ENCODE data around the gene TACR2.

Gene TACR2

DNA sequence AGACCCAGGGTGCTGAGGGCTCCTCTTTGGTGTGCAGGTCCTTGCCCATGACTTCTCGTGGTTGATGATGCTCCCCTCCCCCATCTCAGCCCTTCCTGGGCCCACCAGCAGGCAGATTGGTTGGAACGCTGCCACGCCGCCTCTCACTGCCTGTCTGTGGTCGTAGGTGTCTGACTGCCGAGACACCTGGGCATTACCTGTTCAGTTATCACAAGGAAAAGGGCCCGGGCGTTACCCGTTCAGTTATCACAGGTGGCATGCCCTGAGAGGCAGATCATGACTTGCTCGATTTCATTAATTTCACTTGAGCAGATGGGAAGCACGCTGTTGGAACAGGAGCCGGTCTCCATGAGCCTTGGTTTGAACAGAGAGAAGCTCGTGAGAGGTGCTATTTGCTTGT lies 42.5 kb downstream of the TACR2 start:
- H3K27ac ChIP-seq: no peak overlapping the region
- no peaks in the 10 kb centered on the region for H3K9me3 ChIP-seq (replicated peaks in 1 of 11)
- H3K36me3 ChIP-seq: peaks cover 95 to 99% (median 98%) of the 10 kb centered on the region in 11 experiments
- peaks cover 0 to 92% (median 23%) of the 10 kb centered on the region in 11 experiments; a peak in 12 of 22 replicates for H4K20me1 ChIP-seq
- H3K9ac ChIP-seq: no peak overlapping the region
- H3K27me3 ChIP-seq: no peaks in the 10 kb centered on the region
- TF ChIP-seq Cebpa-rat (IDR thresholded peaks at IDR 0.05): no peak
- no peak overlapping the region for H3K4me2 ChIP-seq
- no peak overlapping the region for H3K4me3 ChIP-seq
- no peaks in the 10 kb centered on the region for H3K4me1 ChIP-seq

DNA sequence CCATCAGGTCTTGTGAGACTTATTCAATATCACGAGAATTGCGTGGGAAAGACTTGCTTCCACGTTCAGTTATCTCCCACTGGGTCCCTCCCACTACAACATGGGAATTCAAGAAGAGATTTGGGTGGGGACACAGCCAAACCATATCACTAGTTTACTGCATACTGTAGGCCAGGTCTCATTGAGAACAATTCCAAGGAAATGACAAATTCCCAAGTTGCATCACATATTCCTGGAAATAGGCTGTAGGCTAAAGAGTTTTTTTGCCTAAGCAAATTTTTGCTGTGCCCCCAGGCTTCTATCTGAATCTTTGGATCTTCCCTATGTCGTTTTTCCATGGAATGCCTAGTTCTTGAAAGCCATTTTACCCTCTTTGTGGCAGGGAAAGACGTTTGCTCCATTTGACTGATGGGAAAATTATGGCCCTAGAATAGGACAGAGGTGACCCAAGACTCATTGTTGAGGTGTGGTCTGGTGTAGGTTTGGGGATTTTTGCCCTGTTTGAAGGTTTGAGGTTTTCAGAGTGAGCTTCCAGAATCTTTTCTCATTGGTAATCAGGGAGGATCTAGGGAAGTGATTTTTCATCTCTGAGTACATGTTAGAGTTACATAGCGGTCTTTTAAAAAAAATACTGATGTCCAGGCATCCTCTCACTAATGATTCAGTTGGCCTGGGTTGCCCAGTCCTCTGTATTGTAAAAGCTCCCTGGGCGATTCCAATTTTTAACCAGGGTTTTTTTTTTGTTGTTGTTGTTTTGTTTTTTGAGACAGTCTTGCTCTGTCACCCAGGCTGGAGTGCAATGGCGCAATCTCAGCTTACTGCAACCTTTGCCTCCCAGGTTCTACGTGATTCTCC lies 44.4 kb downstream of the TACR2 start:
- no peak overlapping the region for H3K4me3 ChIP-seq
- peaks cover 0 to 98% (median 23%) of the 10 kb centered on the region in 11 experiments; a peak in 12 of 22 replicates for H4K20me1 ChIP-seq
- no peaks in the 10 kb centered on the region for H3K9me3 ChIP-seq (replicated peaks in 1 of 11)
- H3K27me3 ChIP-seq: no peaks in the 10 kb centered on the region
- no peak overlapping the region for H3K9ac ChIP-seq
- H3K36me3 ChIP-seq: peaks cover 95 to 99% (median 98%) of the 10 kb centered on the region in 11 experiments
- no peak overlapping the region for H3K27ac ChIP-seq
- TF ChIP-seq Cebpa-rat (IDR thresholded peaks at IDR 0.05): no peak
- no peak overlapping the region for H3K4me2 ChIP-seq
- H3K4me1 ChIP-seq: no peaks in the 10 kb centered on the region

- TF ChIP-seq Cebpa-rat (IDR thresholded peaks at IDR 0.05): no peak
- Histone ChIP-seq H3K36me3 (peaks cover 90 to 99% (median 98%) of the 10 kb centered on the region in 11 experiments), H3K9ac (no peak overlapping the region), H3K4me1 (peaks cover 0 to 9% (median 0%) of the 10 kb centered on the region in 10 experiments; a peak in 4 of 20 replicates), H4K20me1 (peaks cover 0 to 98% (median 29%) of the 10 kb centered on the region in 11 experiments; a peak in 17 of 22 replicates), H3K9me3 (replicated peaks in 1 of 11) (no peaks in the 10 kb centered on the region), H3K4me3 (no peak overlapping the region), H3K4me2 (no peak overlapping the region), H3K27me3 (no peaks in the 10 kb centered on the region), H3K27ac (no peak overlapping the region)
These were observed 49.2 kb downstream of the TACR2 start for GRCh38 chr10:69367469-69367868.

GRCh38 chr10:69366738-69367137 lies 50.0 kb downstream of the TACR2 start:
- peaks cover 86 to 99% (median 96%) of the 10 kb centered on the region in 11 experiments for H3K36me3 ChIP-seq
- H3K9me3 ChIP-seq (replicated peaks in 1 of 11): no peaks in the 10 kb centered on the region
- no peak for TF ChIP-seq Cebpa-rat (IDR thresholded peaks at IDR 0.05)
- H3K4me3 ChIP-seq: no peak overlapping the region
- no peaks in the 10 kb centered on the region for H3K27me3 ChIP-seq
- H3K4me1 ChIP-seq: peaks cover 0 to 9% (median 0%) of the 10 kb centered on the region in 10 experiments; a peak in 5 of 20 replicates
- no peak overlapping the region for H3K4me2 ChIP-seq
- no peak overlapping the region for H3K27ac ChIP-seq
- no peak overlapping the region for H3K9ac ChIP-seq
- peaks cover 0 to 98% (median 32%) of the 10 kb centered on the region in 11 experiments; a peak in 17 of 22 replicates for H4K20me1 ChIP-seq

GRCh38 chr10:69364232-69364940 lies 52.3 kb downstream of the TACR2 start:
- no peaks in the 10 kb centered on the region for H3K27me3 ChIP-seq
- no peak overlapping the region for H3K4me3 ChIP-seq
- peaks cover 0 to 11% (median 8%) of the 10 kb centered on the region in 10 experiments; a peak in 10 of 20 replicates for H3K4me1 ChIP-seq
- H3K27ac ChIP-seq: no peak overlapping the region
- no peak overlapping the region for H3K9ac ChIP-seq
- H3K9me3 ChIP-seq (replicated peaks in 1 of 11): no peaks in the 10 kb centered on the region
- H4K20me1 ChIP-seq: peaks cover 5 to 100% (median 53%) of the 10 kb centered on the region in 11 experiments; a peak in 18 of 22 replicates
- peaks cover 86 to 100% (median 97%) of the 10 kb centered on the region in 11 experiments for H3K36me3 ChIP-seq
- no peak for TF ChIP-seq Cebpa-rat (IDR thresholded peaks at IDR 0.05)
- H3K4me2 ChIP-seq: no peak overlapping the region

DNA sequence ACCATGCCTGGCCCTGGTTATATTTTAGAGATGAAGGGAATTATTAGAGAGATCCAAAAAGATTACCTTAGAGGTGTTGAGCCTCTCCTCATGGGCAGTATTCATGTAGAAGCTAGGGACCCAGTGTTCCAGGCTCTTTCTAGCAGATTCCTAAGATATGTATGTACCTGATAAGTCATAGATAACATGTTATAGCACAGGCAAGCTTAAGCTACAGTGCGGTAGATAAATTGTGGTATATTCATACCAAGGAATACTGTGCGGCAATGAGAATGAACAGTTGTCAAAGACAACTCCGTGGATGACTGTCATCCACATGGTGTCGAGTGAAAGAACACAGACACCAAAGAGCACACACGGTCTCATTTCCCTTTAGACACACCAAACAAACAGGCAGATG lies 53.1 kb downstream of the TACR2 start:
- Histone ChIP-seq H3K4me2 (no peak overlapping the region), H3K36me3 (peaks cover 79 to 99% (median 92%) of the 10 kb centered on the region in 11 experiments), H3K27ac (no peak overlapping the region), H3K9ac (no peak overlapping the region), H3K4me3 (no peak overlapping the region), H3K4me1 (peaks cover 0 to 18% (median 9%) of the 10 kb centered on the region in 10 experiments; a peak in 14 of 20 replicates), H3K27me3 (no peaks in the 10 kb centered on the region), H3K9me3 (replicated peaks in 1 of 11) (no peaks in the 10 kb centered on the region), H4K20me1 (peaks cover 5 to 100% (median 61%) of the 10 kb centered on the region in 11 experiments; a peak in 18 of 22 replicates)
- TF ChIP-seq Cebpa-rat (IDR thresholded peaks at IDR 0.05): no peak

DNA sequence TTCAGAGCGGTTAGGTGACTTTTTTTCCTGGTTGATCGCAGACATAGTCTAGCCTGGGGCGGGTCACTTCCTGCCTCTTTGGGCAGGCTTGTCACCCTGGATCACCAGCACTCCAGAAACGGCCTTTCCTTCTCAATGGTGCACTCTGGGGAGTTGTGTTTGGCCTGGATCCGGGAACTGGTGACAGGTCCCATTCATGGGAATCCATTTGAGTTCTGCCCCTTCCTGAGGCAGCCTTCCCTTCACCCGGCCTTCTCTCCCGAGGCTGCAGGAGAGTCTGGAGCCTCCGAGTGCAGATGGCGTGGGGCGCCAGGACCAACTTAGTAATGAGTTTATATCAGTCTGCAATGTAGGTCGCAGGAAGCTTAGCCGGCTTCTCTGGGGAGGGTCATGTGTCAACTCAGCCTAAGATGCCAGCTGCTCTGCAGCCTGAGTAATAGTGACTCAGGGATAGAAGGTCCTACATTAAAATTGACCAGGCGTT lies 54.2 kb downstream of the TACR2 start:
- Histone ChIP-seq H3K4me2 (no peak overlapping the region), H3K27me3 (no peaks in the 10 kb centered on the region), H3K9ac (0 out of 22 replicates have a peak overlapping the region, but pooled peaks of 1 of the 11 experiments have one; percentile 29), H3K4me1 (peaks cover 0 to 30% (median 9%) of the 10 kb centered on the region in 10 experiments; a peak in 14 of 20 replicates), H3K9me3 (replicated peaks in 1 of 11) (no peaks in the 10 kb centered on the region), H3K27ac (peak overlapping the region in 1 of 11 experiments; percentile 12; a peak in 2 of 22 replicates), H3K36me3 (peaks cover 69 to 99% (median 83%) of the 10 kb centered on the region in 11 experiments), H4K20me1 (peaks cover 5 to 100% (median 63%) of the 10 kb centered on the region in 11 experiments; a peak in 18 of 22 replicates), H3K4me3 (no peak overlapping the region)
- TF ChIP-seq Cebpa-rat (IDR thresholded peaks at IDR 0.05): no peak

GRCh38 chr10:69361303-69361614 lies 55.5 kb downstream of the TACR2 start:
- TF ChIP-seq Cebpa-rat (IDR thresholded peaks at IDR 0.05): no peak
- Histone ChIP-seq H3K4me2 (no peak overlapping the region), H3K27ac (no peak overlapping the region; a peak in 1 of 22 replicates)

More at GRCh38 chr10:69361303-69361614, 55.5 kb downstream of the TACR2 start:
- Histone ChIP-seq H3K27me3 (no peaks in the 10 kb centered on the region), H4K20me1 (peaks cover 5 to 98% (median 59%) of the 10 kb centered on the region in 11 experiments; a peak in 18 of 22 replicates), H3K9ac (no peak overlapping the region), H3K36me3 (peaks cover 57 to 98% (median 70%) of the 10 kb centered on the region in 11 experiments), H3K4me3 (no peak overlapping the region), H3K4me1 (peaks cover 0 to 39% (median 13%) of the 10 kb centered on the region in 10 experiments; a peak in 14 of 20 replicates), H3K9me3 (replicated peaks in 1 of 11) (no peaks in the 10 kb centered on the region)

Measured in BLaER1 treated with 17β-estradiol and CSF1 and Interleukin-3, amounts not matched to agents 10 nM and 100 nM (cell line).